Measurements from ENCODE around the gene EXT2.
A peak's percentile ranks its signal among the peaks of the same experiment; 100 is the strongest.

Gene EXT2

DNA sequence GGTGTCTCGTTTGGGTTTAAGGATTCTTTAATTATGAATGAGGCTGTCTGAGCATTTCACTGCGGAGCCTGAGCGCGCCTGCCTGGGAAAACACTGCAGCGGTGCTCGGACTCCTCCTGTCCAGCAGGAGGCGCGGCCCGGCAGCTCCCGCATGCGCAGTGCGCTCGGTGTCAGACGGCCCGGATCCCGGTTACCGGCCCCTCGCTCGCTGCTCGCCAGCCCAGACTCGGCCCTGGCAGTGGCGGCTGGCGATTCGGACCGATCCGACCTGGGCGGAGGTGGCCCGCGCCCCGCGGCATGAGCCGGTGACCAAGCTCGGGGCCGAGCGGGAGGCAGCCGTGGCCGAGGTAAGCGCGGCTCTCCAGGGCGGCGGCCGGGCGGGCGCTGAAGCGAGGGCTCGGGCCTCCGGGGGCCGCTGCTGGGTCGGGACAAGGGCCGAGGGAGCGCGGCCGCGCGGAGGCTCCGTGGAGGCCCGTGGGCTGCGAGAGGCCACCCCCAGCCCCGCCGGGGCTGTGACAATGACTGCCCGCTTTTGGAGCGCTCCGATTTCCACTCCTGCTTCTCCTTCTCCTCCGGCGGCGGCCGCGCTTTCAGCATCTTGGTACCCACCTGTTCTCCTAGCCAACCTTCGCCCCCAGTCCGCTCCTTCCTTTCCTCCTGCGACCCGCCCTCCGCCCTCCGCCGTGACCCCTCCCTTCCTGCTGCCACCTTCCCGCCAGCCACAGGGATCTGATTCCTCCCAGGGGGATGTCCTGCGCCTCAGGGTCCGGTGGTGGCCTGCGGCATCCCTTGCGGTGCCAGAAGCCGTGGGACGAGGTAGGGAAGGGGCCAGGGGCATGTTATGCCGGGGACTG lies at the start of gene EXT2:
TSS of gene EXT2 (plus strand) at position 173 of the 854 bp plus-strand sequence. CDS start 12,035 bp downstream, outside the sequence.
- peak; percentile 58 to 73 for DNase-seq (ENCODE audit: low read depth in 2 of 2, low spot score in 1 of 2)

DNA sequence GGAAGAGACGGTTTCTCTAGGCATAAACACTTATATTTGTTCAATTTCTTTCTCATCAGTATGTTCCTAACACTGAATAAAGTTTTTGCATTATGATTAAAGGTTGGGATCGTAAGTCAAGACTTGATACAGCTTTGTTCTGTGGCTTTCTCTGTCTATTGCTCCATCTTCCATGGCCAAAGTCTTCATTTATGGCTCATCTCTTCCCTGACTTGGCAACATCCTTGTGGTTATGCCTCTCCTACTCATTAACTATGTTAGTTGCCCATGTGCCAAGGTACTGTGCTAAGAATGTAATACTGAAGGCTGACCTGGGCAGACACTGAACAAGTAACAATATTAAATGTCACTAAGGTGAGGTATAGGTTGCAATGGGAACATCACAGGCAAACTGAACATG lies 49.3 kb upstream of the EXT2 start:
- no peak for DNase-seq (ENCODE audit: low read depth in 2 of 2, low spot score in 1 of 2)

DNA sequence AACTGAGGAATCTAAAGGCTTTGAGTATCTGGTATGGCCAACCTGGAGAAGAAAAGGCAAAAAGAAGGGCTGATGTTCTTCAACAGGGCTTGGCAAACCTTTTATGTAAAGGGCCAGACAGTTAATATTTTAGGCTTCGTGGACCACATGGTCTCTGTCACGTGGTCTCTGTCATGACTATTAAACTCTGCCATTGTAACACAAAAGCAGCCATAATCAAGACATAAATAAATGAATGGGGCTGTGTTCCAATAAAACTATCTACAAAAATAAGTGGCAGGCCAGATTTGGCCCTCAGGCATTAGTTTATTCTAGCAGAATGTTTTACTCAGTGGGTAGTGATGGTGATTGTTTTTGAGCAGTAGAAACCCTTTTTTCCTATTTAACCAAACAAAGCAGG lies 48.2 kb upstream of the EXT2 start:
- no peak for DNase-seq (ENCODE audit: low read depth in 2 of 2, low spot score in 1 of 2)

DNA sequence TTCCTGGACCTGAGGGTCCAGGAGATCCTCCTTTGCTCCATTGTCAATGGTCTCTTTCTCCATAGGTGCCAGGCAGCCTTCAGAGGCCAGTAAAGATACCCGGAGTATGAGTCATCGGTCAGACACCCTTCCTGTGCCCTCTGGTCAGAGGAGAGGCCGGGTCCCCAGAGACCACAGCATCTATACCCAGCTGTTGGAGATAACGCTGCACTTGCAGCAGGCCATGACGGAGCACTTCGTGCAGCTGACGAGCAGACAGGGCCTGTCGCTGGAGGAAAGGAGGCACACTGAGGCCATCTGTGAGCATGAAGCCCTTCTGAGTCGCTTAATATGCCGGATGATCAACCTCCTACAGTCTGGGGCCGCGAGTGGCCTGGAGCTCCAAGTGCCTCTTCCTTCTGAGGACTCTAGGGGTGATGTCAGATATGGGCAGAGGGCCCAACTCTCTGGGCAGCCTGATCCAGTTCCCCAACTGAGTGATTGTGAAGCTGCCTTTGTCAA lies 47.5 kb upstream of the EXT2 start, which contains the start of gene ACCSL:
TSS of gene ACCSL (plus strand) at position 51 of the 501 bp plus-strand sequence. CDS start at position 107, 56 bp downstream.
- DNase-seq (ENCODE audit: low read depth in 2 of 2, low spot score in 1 of 2): no peak

DNA sequence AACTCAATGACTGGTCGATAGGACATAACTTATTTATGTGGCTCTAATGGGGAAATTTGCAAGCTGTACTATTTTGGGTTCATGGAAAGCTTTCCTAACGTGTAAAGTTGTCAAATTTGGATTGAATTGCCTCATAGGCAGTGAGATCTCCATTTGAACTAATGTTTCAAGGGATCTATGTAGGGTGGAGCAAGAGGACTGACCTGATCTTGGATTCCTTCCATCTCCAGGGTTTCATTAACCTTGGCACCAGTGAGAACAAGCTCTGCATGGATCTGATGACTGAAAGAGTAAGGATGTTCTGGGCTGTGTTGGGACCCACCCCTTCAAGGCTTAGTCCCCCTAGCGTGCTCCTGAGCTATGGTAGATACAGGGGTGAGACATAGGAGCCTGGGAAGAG lies 45.6 kb upstream of the EXT2 start:
- no peak for DNase-seq (ENCODE audit: low read depth in 2 of 2, low spot score in 1 of 2)

DNA sequence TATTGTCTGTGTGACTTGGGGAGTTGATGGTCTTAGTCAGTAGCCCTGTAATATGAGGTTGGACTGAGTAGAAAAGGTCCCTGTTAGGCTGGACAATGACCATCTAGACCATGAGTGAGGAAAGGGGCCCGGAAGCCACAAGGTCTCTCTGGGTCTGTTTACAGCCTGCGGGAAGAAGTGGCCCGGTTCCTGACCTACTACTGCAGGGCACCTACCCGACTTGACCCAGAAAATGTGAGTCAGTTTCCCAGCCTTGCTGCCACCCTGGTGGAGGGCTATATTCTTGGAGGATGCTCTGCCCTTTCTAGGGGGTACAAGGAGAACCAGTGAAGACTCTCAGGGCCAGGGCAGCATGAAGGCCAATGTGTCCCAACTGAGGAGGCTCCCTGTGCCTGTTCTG lies 44.3 kb upstream of the EXT2 start:
- DNase-seq (ENCODE audit: low read depth in 2 of 2, low spot score in 1 of 2): no peak

DNA sequence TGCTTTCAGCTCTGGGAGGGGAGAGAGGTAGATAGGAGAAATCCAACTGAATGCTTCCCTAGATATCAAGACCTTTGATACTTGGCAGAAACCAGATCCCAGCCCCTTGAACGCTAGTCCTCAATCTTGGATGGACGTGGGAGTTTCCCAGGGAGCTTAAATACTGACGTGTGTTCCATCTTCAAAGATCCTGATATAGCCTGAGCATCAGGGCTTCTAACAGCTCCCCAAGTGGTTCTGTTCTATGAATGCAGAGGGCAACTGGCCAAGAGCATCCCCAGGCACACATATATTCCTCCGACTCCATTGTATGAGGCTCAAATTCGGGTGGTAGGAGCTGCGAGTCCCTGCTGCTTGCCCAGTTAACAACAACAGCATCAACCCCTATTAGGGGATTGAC lies 38.1 kb upstream of the EXT2 start:
- no peak for DNase-seq (ENCODE audit: low read depth in 2 of 2, low spot score in 1 of 2)

DNA sequence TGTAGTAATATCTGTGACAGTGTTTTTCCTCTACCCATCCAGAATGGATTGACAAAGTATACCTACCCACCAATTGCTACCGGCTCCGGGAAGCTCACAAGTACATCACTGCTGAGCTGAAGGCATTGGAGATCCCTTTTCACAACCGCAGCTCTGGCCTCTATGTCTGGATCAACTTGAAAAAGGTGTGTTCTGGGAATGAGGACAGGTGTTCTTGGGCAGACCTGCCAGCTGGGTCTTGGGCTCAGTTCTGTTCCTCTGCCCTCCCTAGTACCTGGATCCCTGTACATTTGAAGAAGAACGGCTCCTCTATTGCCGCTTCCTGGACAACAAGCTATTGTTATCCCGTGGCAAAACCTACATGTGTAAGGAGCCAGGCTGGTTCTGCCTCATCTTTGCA lies 37.2 kb upstream of the EXT2 start:
- no peak for DNase-seq (ENCODE audit: low read depth in 2 of 2, low spot score in 1 of 2)

DNA sequence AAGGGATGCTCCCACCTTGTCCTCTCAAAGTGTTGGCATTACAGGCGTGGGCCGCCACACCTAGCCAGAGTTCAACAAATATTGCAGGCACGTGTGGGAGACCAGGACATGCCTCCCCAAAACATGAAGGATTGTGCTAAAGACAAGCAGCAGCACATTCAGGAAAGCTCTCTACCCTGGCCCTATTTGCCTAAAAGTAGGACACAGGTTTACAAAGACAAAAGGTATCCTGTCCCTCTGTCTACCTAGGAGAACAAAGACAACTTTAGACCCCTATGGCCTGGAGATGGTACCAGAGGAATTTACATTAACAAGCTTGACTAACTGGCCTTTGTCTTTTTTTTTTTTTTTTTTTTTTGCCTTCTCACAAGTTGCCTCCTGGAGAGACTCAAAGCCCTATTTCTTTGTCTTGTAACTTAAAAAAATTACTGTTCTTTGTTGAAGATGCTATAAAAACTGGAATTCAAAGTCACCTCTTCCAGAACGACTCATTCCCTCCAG lies 30.3 kb upstream of the EXT2 start:
- no peak for DNase-seq (ENCODE audit: low read depth in 2 of 2, low spot score in 1 of 2)

DNA sequence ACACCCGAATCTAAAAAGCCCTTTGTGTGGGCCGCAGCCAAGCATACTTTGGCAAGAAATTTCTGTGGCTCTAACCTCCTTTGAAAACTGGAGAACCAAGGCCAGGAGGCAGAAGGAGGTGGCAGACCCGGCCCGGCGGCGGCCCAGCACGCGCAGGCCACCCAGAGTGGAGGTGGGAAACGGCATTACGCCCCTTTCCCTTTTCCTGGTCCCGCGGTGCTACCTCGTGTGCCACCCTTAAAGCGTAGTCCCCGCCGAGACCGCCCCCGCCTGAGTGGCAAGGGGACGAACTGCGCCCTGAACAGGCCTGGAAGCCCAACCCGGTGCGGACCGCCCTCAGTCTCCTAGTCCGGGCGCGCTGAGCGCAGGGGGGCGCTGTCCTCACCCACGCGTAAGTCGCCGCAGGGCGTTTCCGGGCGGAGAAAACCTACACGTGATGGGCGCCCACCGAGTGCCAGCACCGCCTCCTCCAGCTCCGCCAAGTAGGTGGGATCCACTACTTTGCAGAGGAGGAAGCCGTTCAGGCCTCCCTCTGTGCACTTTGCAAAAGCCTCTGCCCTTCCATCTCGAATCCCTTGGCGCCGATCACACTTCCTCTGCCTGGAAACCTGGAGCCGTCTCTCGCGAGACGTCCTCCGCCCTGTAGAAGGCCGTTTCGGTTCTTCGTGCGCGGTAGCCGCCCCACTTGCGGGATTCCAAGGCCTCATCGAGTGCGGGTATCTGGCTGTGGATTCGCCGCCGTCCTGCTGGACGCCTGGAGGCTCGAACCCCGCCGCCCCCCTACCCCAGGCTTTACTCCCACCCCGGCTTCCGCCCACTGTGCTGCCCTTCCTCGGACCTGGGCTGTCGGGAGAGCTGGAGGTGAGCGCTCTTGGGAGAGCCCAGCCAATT lies 29.4 kb upstream of the EXT2 start, which contains the start of gene ACCS:
TSS of gene ACCS (plus strand) at position 430 of the 891 bp plus-strand sequence. CDS start 1,358 bp downstream, outside the sequence.
- DNase-seq (ENCODE audit: low read depth in 2 of 2, low spot score in 1 of 2): peak; percentile 72 to 78

DNA sequence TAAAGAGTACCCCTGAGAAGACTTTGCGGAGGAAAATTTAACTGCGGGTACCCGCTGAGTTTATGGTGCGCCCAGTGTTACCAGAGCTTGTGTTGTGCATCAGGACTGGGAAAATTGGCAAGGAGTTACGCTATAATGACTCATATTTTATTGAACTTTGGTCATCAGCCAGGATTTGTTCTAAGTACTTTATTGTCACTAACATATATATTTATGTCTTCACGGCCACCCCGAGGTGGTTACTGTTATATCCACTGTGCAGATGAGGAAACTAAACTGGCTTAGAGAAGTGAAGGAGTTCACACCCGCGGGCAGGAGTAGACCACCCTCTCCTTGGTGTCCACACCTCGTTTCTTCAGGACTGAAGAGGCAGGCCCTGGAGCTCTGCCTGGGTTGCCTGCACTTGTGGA lies 28.7 kb upstream of the EXT2 start:
- DNase-seq (ENCODE audit: low read depth in 2 of 2, low spot score in 1 of 2): no peak

DNA sequence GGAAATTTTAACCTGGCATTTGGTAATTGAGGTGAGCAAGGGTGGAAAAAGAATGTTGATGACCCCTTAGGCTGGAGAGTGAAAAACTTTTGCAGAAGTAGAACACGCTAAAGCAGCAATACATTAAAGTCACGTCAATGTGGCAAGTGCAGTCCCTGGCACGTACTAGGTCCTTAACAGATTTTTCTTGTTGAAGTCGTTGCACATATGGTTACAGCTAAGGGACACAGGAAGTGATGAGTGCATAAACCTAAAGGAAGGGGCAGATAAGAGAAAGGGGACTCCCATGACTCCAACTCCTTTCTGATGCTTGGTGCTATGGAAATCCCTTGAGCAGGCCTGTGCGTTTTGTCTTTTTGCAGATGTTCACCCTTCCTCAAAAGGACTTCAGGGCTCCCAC lies 28.2 kb upstream of the EXT2 start:
- no peak for DNase-seq (ENCODE audit: low read depth in 2 of 2, low spot score in 1 of 2)

DNA sequence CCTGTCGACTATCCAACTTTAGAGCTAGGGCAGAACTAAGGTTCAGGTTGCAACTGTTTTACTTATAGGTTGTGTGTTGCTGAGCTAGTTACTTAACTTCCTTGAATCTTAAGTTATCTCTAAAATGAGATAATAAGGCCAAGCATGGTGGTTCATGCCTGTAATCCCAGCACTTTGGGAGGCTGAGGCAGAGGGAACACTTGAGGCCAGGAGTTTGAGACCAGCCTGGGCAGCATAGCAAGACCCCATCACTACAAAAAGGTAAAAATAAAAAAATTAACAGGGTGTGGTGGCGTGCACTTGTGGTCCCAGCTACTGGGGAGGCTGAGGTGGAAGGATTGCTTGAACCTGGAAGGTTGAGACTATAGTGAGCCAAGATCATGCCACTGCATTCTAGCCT lies 27.3 kb upstream of the EXT2 start:
- no peak for DNase-seq (ENCODE audit: low read depth in 2 of 2, low spot score in 1 of 2)

DNA sequence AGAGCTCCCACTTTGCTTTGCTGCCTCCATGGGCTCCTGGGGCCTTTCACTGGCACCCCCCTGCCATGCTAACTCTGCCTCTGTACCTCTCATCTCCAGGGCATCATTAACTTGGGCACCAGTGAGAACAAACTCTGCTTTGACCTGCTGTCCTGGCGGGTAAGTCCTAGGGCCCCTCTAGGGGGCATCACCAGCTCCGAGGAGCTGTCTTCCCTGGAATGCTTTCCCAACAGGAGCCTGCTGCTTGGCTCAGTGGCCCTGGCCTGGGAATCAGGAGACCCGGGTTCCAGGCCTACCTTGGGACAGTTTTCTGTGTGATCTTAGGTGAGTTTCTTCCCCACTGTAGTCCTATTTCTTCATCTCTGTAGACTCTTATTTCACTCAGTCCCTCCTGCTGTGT lies 24.3 kb upstream of the EXT2 start:
- DNase-seq (ENCODE audit: low read depth in 2 of 2, low spot score in 1 of 2): no peak

DNA sequence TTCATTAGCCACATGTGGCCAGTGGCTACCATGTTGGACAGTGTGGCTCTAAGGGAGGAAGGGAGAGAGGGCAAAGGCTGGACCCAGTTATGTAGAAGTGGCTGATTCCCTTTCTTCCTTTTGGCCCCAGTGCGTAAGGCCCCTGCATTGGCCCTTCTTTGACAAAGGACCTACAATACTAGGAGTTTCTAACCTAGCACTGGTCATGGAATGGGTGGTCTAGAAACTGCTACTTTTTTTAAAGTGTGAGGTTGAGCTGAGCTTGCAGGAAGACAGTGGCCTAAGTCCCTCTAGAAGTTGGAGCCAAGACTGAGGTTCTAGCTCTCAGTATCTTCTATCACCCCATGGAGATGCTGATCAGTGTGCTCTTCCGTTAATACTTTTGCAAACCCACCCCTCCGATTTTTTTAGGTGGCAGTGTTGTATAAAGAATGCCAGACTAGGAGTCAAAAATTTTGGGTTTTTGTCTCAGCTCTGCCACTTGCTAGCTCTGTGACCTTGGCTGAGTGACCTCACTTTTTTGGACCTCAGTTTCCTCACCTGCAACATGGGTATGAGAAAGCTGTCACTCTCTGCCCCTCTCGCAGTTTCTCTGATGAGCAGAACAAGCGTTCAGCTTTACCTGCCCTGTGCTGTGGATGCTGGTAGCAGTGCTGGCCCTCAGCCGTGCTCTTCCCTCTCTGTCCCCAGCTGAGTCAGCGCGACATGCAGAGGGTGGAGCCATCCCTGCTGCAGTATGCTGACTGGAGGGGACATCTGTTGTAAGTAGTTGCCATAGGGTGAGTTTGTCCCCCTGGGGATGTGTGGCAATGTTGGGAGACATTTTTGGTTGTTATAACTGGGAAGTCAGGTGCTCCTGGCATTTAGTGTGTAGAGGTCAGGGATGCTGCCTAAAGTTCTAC lies 22.5 kb upstream of the EXT2 start:
- no peak for DNase-seq (ENCODE audit: low read depth in 2 of 2, low spot score in 1 of 2)

DNA sequence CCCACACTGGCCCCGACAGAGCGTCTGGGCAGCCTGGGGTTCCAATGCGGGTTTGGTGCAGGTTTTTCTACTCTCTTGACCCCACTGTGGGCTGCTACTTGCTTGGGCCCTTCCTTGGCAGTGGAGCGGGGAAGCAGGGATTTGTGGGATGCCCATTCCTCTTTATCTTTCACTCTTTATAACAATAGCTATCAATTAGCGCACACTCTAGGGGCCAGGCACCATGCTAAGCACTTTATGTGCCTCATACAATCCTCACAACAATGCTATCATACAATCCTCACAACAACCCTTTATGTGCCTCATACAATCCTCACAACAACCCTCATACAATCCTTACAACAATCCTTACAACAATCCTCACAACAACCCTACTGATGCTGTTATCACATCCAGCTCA lies 16.7 kb upstream of the EXT2 start:
- DNase-seq (ENCODE audit: low read depth in 2 of 2, low spot score in 1 of 2): no peak

DNA sequence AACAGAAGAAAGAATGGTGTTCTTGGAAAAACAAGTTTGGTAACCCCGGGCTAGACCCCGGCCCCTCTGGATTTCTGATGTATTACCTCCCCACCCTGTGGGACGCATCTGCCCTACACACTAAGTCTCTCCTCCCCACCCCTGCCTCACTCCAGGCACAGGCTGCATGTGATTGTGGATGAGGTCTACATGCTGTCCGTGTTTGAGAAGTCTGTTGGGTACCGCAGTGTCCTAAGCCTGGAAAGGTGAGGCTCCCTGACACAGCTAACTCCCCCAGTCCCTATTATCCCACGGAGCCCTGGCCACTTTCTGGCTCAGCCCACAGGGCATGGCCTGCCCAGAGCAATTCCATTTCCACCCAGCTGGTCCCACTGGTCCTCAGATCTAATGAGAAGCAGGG lies 16.1 kb upstream of the EXT2 start:
- DNase-seq (ENCODE audit: low read depth in 2 of 2, low spot score in 1 of 2): no peak

DNA sequence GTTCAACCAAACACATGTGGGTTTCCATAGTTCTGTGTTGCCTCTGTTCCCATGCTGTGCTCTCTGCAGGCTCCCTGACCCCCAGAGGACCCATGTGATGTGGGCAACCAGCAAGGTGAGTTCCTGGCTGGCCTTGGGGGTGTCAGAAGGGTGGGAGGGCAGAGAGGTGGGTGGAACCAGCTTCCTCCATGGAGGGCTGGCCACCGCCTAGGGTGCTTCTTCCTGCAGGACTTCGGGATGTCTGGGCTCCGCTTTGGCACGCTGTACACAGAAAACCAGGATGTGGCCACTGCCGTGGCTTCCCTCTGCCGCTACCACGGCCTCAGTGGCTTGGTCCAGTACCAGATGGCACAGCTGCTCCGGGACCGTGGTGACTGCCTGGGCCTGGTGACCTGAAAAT lies 14.5 kb upstream of the EXT2 start:
- DNase-seq (ENCODE audit: low read depth in 2 of 2, low spot score in 1 of 2): no peak

DNA sequence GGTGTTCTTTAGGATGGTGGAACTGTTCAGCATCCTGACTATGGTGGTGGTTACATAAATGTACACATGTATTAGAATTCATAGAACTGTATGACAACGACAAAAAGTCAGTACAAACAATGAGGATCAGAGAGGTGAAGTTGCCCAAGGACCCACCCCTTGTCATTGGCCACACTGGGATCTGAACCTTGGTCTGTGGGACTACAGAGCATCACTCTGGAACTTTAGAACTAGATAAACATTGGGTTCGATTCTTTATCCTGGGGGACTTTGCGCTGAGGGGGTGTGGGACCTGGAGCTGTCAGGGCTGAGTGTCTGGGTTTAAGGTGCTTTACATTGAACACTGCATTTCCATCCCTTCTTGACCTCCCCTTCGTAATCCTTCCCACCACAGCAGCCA lies 12.8 kb upstream of the EXT2 start:
- DNase-seq (ENCODE audit: low read depth in 2 of 2, low spot score in 1 of 2): no peak

DNA sequence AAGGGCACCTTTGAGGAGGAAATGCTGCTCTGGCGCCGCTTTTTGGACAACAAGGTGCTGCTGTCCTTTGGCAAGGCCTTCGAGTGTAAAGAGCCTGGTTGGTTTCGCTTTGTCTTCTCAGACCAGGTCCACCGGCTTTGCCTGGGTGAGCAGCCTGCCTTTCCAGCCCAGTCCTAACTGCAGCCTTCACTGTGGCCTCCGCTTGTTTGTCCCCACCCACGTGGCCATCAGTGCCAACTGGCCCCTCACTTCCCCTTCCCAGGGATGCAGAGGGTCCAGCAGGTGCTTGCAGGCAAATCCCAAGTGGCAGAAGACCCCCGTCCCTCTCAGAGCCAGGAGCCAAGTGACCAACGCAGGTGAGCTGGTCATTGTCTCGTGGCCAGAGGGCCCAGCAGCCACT lies 12.0 kb upstream of the EXT2 start:
- DNase-seq (ENCODE audit: low read depth in 2 of 2, low spot score in 1 of 2): no peak

DNA sequence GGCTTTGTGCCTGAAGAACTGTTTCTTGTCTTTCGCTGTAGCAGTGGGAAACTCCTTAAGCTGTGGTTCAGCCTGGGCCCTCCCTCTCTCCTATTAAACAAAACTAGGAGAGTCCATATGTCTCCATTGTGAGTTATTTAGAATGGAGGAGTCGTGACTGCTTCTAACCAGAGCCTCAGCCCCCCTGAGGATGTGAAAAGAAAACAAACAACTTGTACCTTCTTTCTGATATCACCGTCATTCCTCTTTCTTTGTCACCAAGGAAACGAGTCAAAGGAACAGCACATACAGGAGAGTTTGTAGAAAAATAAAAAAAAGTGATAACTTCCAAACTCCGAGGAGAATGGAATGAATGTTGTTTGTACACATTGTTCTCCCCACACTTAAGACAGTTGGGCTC lies 11.6 kb upstream of the EXT2 start:
- no peak for DNase-seq (ENCODE audit: low read depth in 2 of 2, low spot score in 1 of 2)
